Loucy (cell line): ENCODE measurements around the gene SYMPK.

Experiments used
- CTCF ChIP-seq: fragments of 200-600 bp; sonication (generic); conservative IDR thresholded peaks from 2 replicates; pipeline ENCODE4 v1.5.1; 2014; ENCODE audit warnings: mild to moderate bottlenecking, antibody characterized with exemption, low read length
- EZH2phosphoT487 ChIP-seq: fragments of 200-600 bp; IDR thresholded peaks from 2 replicates; pipeline ENCODE4 v1.6.1; 2018; ENCODE audit warnings: antibody characterized with exemption, mild to moderate bottlenecking, moderate library complexity, borderline replicate concordance

DNA sequence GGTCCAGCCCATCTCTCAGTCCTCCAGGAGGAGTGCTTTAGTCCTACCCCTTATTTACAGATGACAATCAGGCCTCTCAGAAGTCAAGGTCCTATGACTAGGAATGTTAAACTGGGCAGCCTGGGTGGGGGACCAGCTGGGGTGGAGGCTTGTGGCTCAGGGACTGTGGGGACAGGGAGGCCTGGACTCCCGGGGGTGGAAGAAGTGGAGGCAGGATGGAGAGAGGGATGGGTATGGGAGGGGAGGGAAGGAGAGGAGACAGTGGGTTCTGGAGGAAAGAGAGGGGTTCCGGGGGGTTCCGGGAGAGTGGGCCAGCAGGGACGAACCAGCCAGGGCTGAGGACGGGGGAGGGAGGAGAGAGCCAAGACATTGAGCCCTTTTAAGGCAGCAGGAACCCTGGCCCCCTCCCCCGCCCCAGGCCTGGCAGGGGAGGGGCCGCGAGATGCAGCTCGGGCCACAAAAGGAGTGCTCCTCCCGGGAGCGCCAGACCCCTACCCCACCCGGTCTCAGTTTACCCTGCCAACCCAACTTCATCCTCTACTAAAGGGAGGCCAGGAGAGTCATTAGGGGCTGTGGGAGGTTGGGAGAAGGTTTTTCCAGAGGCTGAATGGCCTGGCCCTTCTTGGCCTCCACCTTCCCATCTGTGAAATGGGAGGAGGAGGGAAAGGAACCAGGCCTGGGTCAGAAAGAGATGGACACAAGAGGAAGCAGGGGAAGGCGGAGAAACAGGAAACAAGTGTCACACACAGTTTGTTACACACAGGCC lies 82.3 kb downstream of the SYMPK start:
- TF ChIP-seq EZH2phosphoT487 (no peak), CTCF (no peak)
